NCI-H526 treated with DMSO at 0.1 percent for 48 hours (cell line): ENCODE measurements around the gene ZFP57.
A peak's percentile ranks its signal among the peaks of the same experiment; 100 is the strongest.
"Not testable (repeated sequence)": the region's sequence is repeated elsewhere in the genome, so short reads cannot be mapped to it uniquely, and the experiment has no call there.

Experiments used
- DNase-seq: peaks from one replicate; lab custom pipeline; 2025; lab: John Stamatoyannopoulos, UW

ZFP57 gene

GRCh38 chr6:29696147-29697125 is 15.5 kb upstream of the ZFP57 start:
- DNase-seq: no peak

DNA sequence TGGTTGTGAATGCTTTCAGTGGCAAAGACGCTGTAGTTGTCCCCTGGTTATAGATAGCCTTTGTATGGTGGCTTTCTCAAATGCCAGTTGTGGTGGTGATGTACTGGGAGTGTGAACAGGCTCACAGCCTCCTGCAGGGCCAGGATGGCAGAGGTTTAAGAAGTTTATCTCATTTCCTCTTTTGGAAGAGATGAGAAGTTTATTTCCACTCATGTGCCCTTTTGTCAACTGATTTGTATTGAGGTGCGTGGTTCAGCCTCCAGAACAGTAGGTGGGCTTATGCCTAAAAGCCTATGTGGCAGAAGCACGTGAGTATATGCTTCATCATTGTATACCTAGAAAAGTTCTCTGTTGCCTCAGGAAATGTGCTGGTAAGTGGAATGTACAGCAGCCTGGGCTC is 13.7 kb upstream of the ZFP57 start:
- DNase-seq: no peak

GRCh38 chr6:29685718-29686326 is 4.9 kb upstream of the ZFP57 start:
- DNase-seq: no peak

DNA sequence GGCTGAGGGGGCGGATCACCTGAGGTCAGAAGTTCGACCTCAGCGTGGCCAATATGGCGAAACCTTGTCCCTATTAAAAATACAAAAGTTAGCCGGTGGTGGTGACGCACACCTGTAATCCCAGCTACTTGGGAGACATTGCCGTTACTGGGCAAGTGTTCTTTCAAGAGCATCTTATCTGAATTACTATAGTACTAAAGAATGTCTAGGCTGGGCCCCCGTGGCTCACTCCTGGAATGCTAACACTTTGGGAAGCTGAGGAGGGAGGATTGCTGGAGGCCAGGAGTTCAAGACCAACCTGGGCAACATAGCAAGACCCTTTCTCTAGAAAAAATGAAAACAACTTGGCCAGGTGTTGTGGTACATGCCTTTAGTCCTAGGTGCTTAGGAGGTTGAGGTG is 859 bp upstream of the ZFP57 start:
- no peak for DNase-seq

DNA sequence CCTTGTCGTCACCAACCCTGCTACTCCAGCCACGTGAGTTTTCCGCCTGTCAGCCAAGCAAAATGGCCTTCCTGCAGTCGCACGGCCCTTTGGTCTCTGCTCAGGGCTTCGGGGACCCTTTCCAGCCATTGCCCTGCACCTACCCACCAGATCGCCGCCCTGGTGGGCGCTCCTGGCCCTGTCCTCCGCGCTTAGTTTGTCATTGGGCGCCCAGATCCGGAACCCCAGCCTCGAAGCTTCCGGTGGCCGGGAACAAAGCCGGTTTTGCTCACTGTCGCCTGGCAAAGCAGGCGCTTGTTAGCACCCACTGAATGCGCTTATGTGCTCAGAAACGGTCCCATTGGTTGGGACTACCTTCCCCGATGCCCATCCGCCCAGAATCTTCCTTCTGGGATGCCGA is 536 bp downstream of the ZFP57 start:
- DNase-seq: no peak

GRCh38 chr6:29679962-29680361 is 990 bp downstream of the ZFP57 start:
- DNase-seq: no peak

DNA sequence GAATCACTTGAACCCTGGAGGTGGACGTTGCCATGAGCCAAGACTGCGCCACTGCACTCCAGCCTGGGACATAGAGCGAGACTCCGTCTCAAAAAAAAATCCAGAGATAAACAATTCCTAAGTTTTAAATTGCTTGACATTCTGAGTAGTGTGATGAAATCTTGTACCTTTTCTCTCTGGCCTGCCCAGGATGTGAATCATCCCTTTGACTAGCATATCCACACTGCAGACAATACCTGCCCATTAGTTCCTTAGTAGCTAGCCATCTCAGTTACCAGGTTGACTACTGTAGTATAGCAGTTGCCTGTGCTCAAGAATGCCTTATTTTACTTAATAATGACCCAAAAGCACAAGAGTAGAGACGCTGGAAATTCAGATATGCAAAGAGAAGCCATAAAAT is 2.8 kb downstream of the ZFP57 start:
- no peak for DNase-seq

- no peak for DNase-seq
Observed at GRCh38 chr6:29676981-29677601, 3.9 kb downstream of the ZFP57 start.

GRCh38 chr6:29675561-29675960 is 5.4 kb downstream of the ZFP57 start:
- DNase-seq: peak; percentile 52

DNA sequence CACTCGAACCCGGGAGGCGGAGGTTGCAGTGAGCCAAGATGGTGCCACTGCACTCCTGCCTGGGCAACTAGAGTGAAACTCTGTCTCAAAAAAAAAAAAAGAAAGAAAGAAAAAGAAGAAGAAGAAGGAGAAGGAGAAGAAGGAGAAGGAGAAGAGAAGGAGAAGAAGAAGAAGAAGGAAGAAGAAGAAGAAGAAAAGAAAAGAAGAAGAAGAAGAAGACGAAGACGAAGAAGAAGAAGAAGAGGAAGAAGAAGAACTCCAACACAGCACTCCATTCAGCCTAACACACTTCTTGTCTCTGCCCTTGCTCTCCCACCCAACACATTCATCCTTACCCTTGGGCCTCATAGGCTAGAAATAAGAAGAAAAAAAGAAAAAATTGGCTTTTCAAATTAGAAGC is 6.9 kb downstream of the ZFP57 start:
- no peak for DNase-seq

DNA sequence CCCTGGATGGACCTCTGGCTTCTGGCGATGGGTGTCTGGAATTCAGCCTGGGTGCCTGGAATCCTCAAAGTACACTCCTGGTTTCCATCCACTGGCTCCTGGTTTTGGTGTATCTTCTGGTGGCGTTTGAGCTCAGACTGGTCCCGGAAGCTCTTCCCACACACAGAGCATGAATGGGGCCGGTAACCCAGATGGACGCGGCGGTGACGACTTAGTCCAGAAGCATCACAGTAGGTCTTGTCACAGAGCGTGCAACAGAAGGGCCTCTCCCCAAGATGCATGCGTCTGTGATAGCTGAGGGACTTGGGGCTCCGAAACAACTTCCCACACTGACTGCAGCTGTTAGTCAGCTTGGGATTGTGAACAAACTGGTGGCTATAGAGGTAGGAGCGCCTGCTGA is 7.8 kb downstream of the ZFP57 start:
- no peak for DNase-seq

- not testable (repeated sequence) for DNase-seq
Observed at GRCh38 chr6:29672116-29672515, 8.8 kb downstream of the ZFP57 start.

DNA sequence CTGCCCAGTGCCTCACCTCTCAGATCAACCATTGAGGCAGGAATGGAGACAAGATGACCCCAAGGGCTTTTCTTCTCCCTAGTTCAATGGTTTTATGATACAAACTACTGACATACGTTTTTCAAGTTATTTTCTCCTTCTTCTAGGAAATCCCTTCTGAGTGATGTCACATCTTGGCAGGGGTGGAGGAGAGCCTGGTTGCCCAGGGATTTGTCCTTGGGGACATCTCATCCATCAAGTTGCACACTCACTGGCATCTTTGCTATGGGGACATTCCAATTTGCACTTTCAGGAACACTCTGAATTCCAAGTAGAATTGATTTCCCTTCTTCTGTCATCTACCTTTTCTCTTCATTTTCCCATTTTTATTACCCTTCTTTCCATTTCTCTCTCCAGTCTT is 9.9 kb downstream of the ZFP57 start:
- DNase-seq: no peak

DNA sequence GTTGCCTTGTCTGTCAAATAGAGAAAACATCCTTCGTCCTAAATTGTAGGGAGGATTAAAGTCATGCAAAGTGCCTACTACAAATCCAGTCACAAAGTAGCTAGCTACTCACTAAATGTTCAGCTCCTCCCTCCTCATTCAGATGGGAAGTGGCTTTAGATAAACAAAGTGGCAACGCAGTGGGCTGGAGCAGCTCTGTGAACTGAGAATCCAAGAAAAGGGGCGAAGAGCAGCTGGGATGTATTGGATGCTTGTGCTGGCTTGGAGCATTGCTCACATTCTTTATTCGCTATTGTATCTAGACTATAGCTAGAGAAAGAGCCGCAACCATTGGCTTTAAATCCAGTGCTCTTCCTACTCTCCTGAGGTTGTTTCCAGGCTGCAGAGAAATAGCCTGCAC is 13.8 kb downstream of the ZFP57 start:
- DNase-seq: no peak

GRCh38 chr6:29666826-29667130 is 14.2 kb downstream of the ZFP57 start:
- DNase-seq: no peak

DNA sequence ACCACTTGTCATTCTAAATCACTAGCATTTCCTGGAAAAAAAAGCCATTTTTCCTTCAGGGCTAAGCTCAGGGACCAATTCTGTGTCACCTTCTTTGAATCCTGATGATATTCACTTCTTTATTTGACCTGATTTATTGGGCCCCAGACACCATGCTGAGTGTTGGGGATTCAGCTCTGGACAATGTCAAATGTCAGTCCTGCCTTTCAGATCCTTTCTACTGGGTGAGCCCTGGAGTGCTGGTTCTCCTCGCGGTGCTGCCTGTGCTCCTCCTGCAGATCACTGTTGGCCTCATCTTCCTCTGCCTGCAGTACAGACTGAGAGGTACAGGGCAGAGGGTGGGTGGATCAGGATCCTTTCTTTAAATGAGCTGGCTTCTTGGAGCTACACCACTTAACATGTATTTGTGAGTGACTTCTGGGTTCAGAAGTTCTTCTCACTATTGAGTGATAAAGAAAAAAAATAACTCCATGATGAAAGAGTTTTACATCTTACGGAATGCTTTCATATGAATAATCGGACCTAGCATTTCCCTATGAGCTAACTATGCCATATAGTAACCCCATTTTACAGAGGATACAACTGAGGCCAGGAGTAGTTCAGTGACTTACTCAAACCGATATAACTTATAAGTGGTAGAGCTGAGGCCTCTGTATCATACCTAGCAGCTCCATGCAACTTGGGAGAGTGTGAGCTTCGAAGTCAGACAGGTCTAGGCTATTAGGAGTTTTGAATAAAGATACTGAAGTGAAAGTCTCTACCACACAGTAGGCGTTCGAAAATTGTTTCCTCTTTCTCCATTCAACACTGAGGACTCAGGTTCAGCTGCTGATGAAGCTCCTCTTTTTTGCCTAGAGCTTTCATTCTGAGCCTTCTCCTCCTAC is 14.8 kb downstream of the ZFP57 start:
- no peak for DNase-seq

- no peak for DNase-seq
Observed at GRCh38 chr6:29663300-29664042, 17.5 kb downstream of the ZFP57 start.

GRCh38 chr6:29661502-29662141 is 19.3 kb downstream of the ZFP57 start:
- not testable (repeated sequence) for DNase-seq

DNA sequence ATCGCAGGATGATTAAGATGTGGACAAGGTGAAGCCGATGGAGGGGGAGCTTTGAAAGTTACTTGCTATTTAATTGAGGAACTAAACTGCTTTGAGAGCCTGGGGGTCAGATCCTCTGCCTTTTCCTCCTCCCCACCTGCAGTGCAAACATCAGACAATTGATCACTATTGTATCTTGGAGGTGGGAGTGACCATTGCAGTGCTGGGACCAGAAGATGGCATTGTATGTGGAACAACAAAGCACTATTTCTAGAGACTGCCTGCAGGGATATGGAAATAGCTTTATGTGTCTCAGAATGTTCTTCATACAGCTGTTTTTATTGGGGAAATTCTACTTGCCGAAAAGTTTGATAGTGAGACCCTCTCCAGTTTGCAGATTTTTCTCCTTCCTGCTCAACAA is 19.9 kb downstream of the ZFP57 start:
- DNase-seq: no peak

DNA sequence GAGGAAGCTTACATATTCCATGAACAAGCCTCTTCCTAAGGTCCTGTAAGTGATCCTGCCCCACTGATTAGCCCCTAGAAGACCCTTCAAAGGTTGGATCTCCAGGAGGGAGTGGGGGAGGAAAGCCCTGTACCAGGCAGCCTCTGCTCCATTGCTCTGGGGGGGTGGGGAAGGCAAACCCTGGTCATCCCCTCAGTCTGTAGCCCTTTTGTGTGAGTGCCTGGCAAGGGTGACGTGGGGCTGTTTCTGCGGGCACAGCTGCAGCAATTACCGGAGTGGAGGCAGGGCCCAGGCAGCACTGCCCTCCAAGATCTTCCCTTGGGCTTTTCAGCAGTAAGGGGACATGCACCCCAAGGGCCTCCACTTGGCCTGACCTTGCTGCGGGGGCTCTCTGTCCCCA is 24.2 kb downstream of the ZFP57 start, which contains the start of gene MOG:
MOG (plus strand) TSS at position 295 of the 400 bp plus-strand sequence. CDS start 118 bp downstream, outside the sequence.
- no peak for DNase-seq

DNA sequence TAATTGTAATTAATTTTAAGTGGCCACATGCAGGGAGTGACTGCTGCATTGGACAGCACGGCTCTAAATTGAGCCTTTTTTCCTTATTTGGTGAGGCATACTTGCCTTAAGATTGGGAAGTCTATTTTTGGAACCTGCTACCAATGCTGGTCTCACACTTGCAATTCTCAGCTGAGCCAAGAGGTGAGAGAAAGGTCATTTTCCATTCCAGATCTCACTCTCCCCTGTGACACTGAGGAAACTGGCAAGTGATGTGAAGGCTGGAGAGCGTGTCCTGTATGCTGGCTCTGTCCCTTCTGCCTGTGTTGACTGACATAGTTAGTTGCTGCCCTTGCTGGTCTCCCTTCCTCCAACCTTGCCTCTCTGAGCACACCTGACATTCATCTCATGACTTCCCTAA is 24.8 kb downstream of the ZFP57 start:
- DNase-seq: no peak
